ENCODE measurements around the gene A1CF.
"Not testable (repeated sequence)": the region's sequence is repeated elsewhere in the genome, so short reads cannot be mapped to it uniquely, and the experiment has no call there.

The A1CF gene

GRCh38 chr10:50885097-50885859 is at the start of gene A1CF:
A1CF (minus strand) TSS chr10:50885627; CDS start chr10:50859940, 25,687 bp downstream.
- DNase-seq, result no peak

GRCh38 chr10:50931948-50932431 is 46.6 kb upstream of the A1CF start:
- DNase-seq, result no peak

GRCh38 chr10:50929670-50930069 is 44.2 kb upstream of the A1CF start:
- no peak for DNase-seq

GRCh38 chr10:50928190-50928552 is 42.7 kb upstream of the A1CF start:
- no peak for DNase-seq

GRCh38 chr10:50927522-50928189 is 42.2 kb upstream of the A1CF start:
- no peak for DNase-seq

GRCh38 chr10:50923471-50923870 is 38.0 kb upstream of the A1CF start:
- DNase-seq, result not testable (repeated sequence)

- DNase-seq, result no peak
These were observed 33.6 kb upstream of the A1CF start for GRCh38 chr10:50919010-50919409.

- DNase-seq, result no peak
These were observed 33.1 kb upstream of the A1CF start for GRCh38 chr10:50918529-50918928.

GRCh38 chr10:50917486-50917885 is 32.1 kb upstream of the A1CF start:
- no peak for DNase-seq

GRCh38 chr10:50909334-50910014 is 24.0 kb upstream of the A1CF start:
- no peak for DNase-seq

GRCh38 chr10:50908366-50908765 is 22.9 kb upstream of the A1CF start:
- DNase-seq, result no peak

GRCh38 chr10:50905797-50906196 is 20.4 kb upstream of the A1CF start:
- not testable (repeated sequence) for DNase-seq

GRCh38 chr10:50896721-50897120 is 11.3 kb upstream of the A1CF start:
- DNase-seq, result no peak

GRCh38 chr10:50894312-50894711 is 8.9 kb upstream of the A1CF start:
- no peak for DNase-seq

GRCh38 chr10:50892467-50892866 is 7.0 kb upstream of the A1CF start:
- DNase-seq, result no peak

GRCh38 chr10:50884302-50884701 is 1.1 kb downstream of the A1CF start:
- DNase-seq, result no peak

GRCh38 chr10:50883629-50884028 is 1.8 kb downstream of the A1CF start:
- DNase-seq, result no peak

GRCh38 chr10:50882540-50882983 is 2.9 kb downstream of the A1CF start:
- DNase-seq, result no peak

- not testable (repeated sequence) for DNase-seq
These were observed 4.4 kb downstream of the A1CF start for GRCh38 chr10:50881046-50881445.

GRCh38 chr10:50876429-50876828 is 9.0 kb downstream of the A1CF start:
- DNase-seq, result no peak

GRCh38 chr10:50874723-50875122 is 10.7 kb downstream of the A1CF start:
- DNase-seq, result no peak

- no peak for DNase-seq
These were observed 19.1 kb downstream of the A1CF start for GRCh38 chr10:50866317-50866716.

- DNase-seq, result no peak
These were observed 22.7 kb downstream of the A1CF start for GRCh38 chr10:50862719-50863118.

GRCh38 chr10:50861370-50861769 is 24.1 kb downstream of the A1CF start:
- DNase-seq, result no peak

Measured in stimulated activated CD4-positive, alpha-beta T cell treated with anti-CD3 and anti-CD28 coated beads, Interleukin-12 subunit alpha, Interleukin-12 subunit beta, amount 100 ng/mL, for 4 hours (primary cell).